ENCODE measurements around the gene PALM. TPM values are rescaled to one million over a fixed set of nuclear protein-coding genes. Genes with fewer than 3 reads are reported as not detected.

The PALM gene
- polyA plus RNA-seq, 2 of the 4 experiments (the other 2 are of a cell fraction), result 3.0 to 15.7 TPM

GRCh38 chr19:670609-671075 is 38.1 kb upstream of the PALM start:
- POLR2A ChIA-PET, result no interaction called here
- TF ChIP-seq RCOR1 (IDR thresholded peaks at IDR 0.05; ENCODE audit: low read depth, low read length) (no peak), JUNB (IDR thresholded peaks at IDR 0.05) (no peak), E2F6 (IDR thresholded peaks at IDR 0.05; ENCODE audit: borderline replicate concordance, low read depth) (no peak), HOXB13 (CRISPR knock-in tag; IDR thresholded peaks at IDR 0.05; ENCODE audit: low read depth) (no peak), TP53 (CRISPR knock-in tag; IDR thresholded peaks at IDR 0.05) (no peak), ATOH8 (CRISPR knock-in tag; IDR thresholded peaks at IDR 0.05; ENCODE audit: low read depth) (no peak), ESRRA (IDR thresholded peaks at IDR 0.05; ENCODE audit: borderline replicate concordance, low read length) (no peak), FOSB (CRISPR knock-in tag; IDR thresholded peaks at IDR 0.05) (no peak), BHLHE40 (IDR thresholded peaks at IDR 0.05; ENCODE audit: low read depth, low read length) (no peak), ZFP36 (IDR thresholded peaks at IDR 0.05; ENCODE audit: borderline replicate concordance, partially characterized antibody) (no peak), MAX (IDR thresholded peaks at IDR 0.05) (no peak), RARB (CRISPR knock-in tag; IDR thresholded peaks at IDR 0.05) (no peak), POLR2A (IDR thresholded peaks at IDR 0.05; ENCODE audit: low read length) (no peak), GATA3 (IDR thresholded peaks at IDR 0.05; ENCODE audit: borderline replicate concordance) (no peak), MYC (IDR thresholded peaks at IDR 0.05; ENCODE audit: borderline replicate concordance, low read length) (no peak), EHMT2 (IDR thresholded peaks at IDR 0.05; ENCODE audit: low read depth) (no peak), ELK1 (IDR thresholded peaks at IDR 0.05; ENCODE audit: low read depth, low read length) (no peak), HMGXB4 (CRISPR knock-in tag; IDR thresholded peaks at IDR 0.05; ENCODE audit: borderline replicate concordance) (no peak)
- 67% methylated on average over 2 of the region's 9 CpGs for WGBS (ENCODE audit: missing lambda C conversion rate)
- H3K4me2 ChIP-seq, result no peak overlapping the region
- FAIRE-seq (no peak), ATAC-seq (peak; percentile 72 to 79), DNase-seq (ENCODE audit: low read depth in 1 of 2, low spot score in 1 of 2) (peak; percentile 22 to 55)
- no peaks in the 10 kb centered on the region for H3K9me3 ChIP-seq
- no peak overlapping the region for H3K4me3 ChIP-seq
- CTCF ChIA-PET, result interaction anchor here (0.6 to 1.7 kb wide), 3 partner anchors 9 to 64 kb away, joined by 4 to 6 read pairs (median 4); no protein-coding TSS in a partner anchor
- peaks cover 6% of the 10 kb centered on the region for H3K4me1 ChIP-seq
- H3K27ac ChIP-seq, result no peak overlapping the region

- CTCF ChIA-PET, result interaction anchor here (0.6 to 1.8 kb wide), 4 partner anchors 8 to 67 kb away, joined by 3 to 7 read pairs (median 5); no protein-coding TSS in a partner anchor
- ATAC-seq, result no peak
These were observed 34.2 kb upstream of the PALM start for GRCh38 chr19:674282-675151.

More at GRCh38 chr19:674282-675151, 34.2 kb upstream of the PALM start:
- peak overlapping the region; percentile 77; the same call in 1 of the 3 replicates for H3K4me2 ChIP-seq
- no peak overlapping the region for H3K4me3 ChIP-seq
- FAIRE-seq (no peak), DNase-seq (ENCODE audit: low read depth in 1 of 2, low spot score in 1 of 2) (no peak)
- peaks cover 21% of the 10 kb centered on the region for H3K4me1 ChIP-seq
- TF ChIP-seq HMGXB4 (CRISPR knock-in tag; IDR thresholded peaks at IDR 0.05; ENCODE audit: borderline replicate concordance) (no peak), NFE2L2 (conservative IDR thresholded peaks at IDR 0.05; ENCODE audit: low read length) (no peak), HES2 (IDR thresholded peaks at IDR 0.05) (no peak), MAZ (IDR thresholded peaks at IDR 0.05; ENCODE audit: borderline replicate concordance, low read depth, low read length) (no peak), FOSB (CRISPR knock-in tag; IDR thresholded peaks at IDR 0.05) (no peak), HOXB5 (CRISPR knock-in tag; IDR thresholded peaks at IDR 0.05) (no peak), PHF8 (IDR thresholded peaks at IDR 0.05; ENCODE audit: borderline replicate concordance, low read depth) (no peak), FOXS1 (CRISPR knock-in tag; IDR thresholded peaks at IDR 0.05) (no peak)
- POLR2A ChIA-PET, result no interaction called here
- no peaks in the 10 kb centered on the region for H3K9me3 ChIP-seq
- 88% methylated on average over 16 of the region's 38 CpGs for WGBS (ENCODE audit: missing lambda C conversion rate)
- H3K27ac ChIP-seq, result peak overlapping the region; percentile 99

All from A549 (cell line).